ENCODE data around the gene FGF3. TPM values are rescaled to one million over a fixed set of nuclear protein-coding genes. Genes with fewer than 3 reads are reported as not detected.

FGF3 gene
- total and polyA plus RNA-seq, 9 of the 15 experiments (the other 6 are each of a cell fraction or from before 2014, with no cell fraction given): not detected

GRCh38 chr11:69818603-69819441 is at the start of gene FGF3 (continued):
- TF ChIP-seq TCF7 (IDR thresholded peaks at IDR 0.05; ENCODE audit: borderline replicate concordance) (no peak), E2F6 (IDR thresholded peaks at IDR 0.05; ENCODE audit: borderline replicate concordance in 1 of 2, extremely low read depth in 1 of 2, insufficient read depth in 1 of 2, insufficient read length in 1 of 2, low read depth in 1 of 2, low read length in 1 of 2, poor library complexity in 1 of 2, severe bottlenecking in 1 of 2) (no peak), ZFPM2 (CRISPR knock-in tag; IDR thresholded peaks at IDR 0.05) (no peak), STAT6 (CRISPR knock-in tag; IDR thresholded peaks at IDR 0.05) (no peak)

GRCh38 chr11:69868871-69869270 is 49.7 kb upstream of the FGF3 start:
- 7% methylated on average over 8 of the region's 8 CpGs for WGBS (ENCODE audit: insufficient coverage, low coverage, missing lambda C conversion rate)
- no peak for FAIRE-seq
- H2AFZ ChIP-seq (ENCODE audit: low read depth, low read length): no peak overlapping the region
- H3K79me2 ChIP-seq (ENCODE audit: control insufficient read depth, insufficient read depth, low read length): no peaks in the 10 kb centered on the region
- H3K9me3 ChIP-seq (replicated peaks; ENCODE audit: control insufficient read depth, insufficient read depth, low read depth, low read length): no peaks in the 10 kb centered on the region
- H3K4me3 ChIP-seq: no peak overlapping the region
- no peak overlapping the region for H3K9ac ChIP-seq (ENCODE audit: insufficient read depth in 1 of 2, low read depth in 2 of 2, low read length in 2 of 2)
- no peak overlapping the region for H3K4me2 ChIP-seq (ENCODE audit: insufficient read depth, low read length)
- ChIA-PET CTCF (ENCODE audit: low intra/inter-chr PET ratio) (no interaction called here), POLR2A (interaction anchor here (1.0 kb wide), 1 partner anchor 173 kb away, joined by 3 read pairs; no protein-coding TSS in a partner anchor)
- H4K20me1 ChIP-seq (replicated peaks; ENCODE audit: control insufficient read depth, insufficient read depth, low read length): peaks cover 23% of the 10 kb centered on the region
- TF ChIP-seq PTRF (tag; IDR thresholded peaks at IDR 0.05) (no peak), XRCC4 (IDR thresholded peaks at IDR 0.05; ENCODE audit: extremely low read depth, insufficient read depth, insufficient read length) (no peak)
- DNase-seq (ENCODE audit: extremely low read depth in 1 of 4, low spot score in 3 of 4): no peak
- BruUV-seq (replicated peaks): no TSS peak
- no peak for ATAC-seq
- H3K36me3 ChIP-seq (ENCODE audit: control insufficient read depth, insufficient read depth, low read length): no peaks in the 10 kb centered on the region
- in situ Hi-C loops (cut with MboI) (no loop called here), intact Hi-C loops (cut with micrococcal nuclease) (no loop called here)
- no peak overlapping the region for H3K27ac ChIP-seq (ENCODE audit: extremely low read depth, low read depth, low read length)
- peaks cover 0 to 10% of the 10 kb centered on the region in 2 experiments; a peak in 2 of 5 replicates for H3K4me1 ChIP-seq (replicated peaks in 1 of 2; ENCODE audit: control insufficient read depth in 2 of 2, insufficient read depth in 2 of 2, low read length in 2 of 2)
- peaks cover 3% of the 10 kb centered on the region for H3K9me1 ChIP-seq (ENCODE audit: control insufficient read depth, insufficient read depth, low read length)
- H3K27me3 ChIP-seq (ENCODE audit: control insufficient read depth in 2 of 2, insufficient read depth in 2 of 2, low read length in 2 of 2): peaks cover 29 to 63% of the 10 kb centered on the region in 2 experiments

Data from K562 (cell line).